Spleen (tissue), 7 donors: ENCODE data around the gene FYN.

Source experiments
- CTCF ChIP-seq, 11 experiments: fragments of 200-600 bp in 7 of 11; fragments of 450-650 bp in 4 of 11; sonication (generic) in 4 of 11; IDR thresholded peaks in 8 of 11; conservative IDR thresholded peaks in 3 of 11; 1 replicate in 7 of 11; 2 replicates in 4 of 11; pipeline versions ENCODE4 v1.4.0 to v1.8.0; 2016 to 2021; ENCODE audit warnings: antibody characterized with exemption in 11 of 11, inconsistent platforms in 4 of 11, mild to moderate bottlenecking in 1 of 11
- POLR2AphosphoS5 ChIP-seq, 3 donors: sonication (generic); formaldehyde crosslinking; IDR thresholded peaks; one replicate each; pipeline ENCODE4 v1.5.1; 2017; ENCODE audit warnings: antibody characterized with exemption in 3 of 3
- donor health status: DM: no; HTN: no; CAD: no; lungs with moderate emphysema.
- donor health status: DM: no; HTN: no; CAD: no.
- donor health status: DM: no; HTN: no; CAD: no.

- no peak for TF ChIP-seq POLR2AphosphoS5 (IDR thresholded peaks at IDR 0.05)
- TF ChIP-seq CTCF (IDR thresholded peaks at IDR 0.05 in 8 of 11, conservative IDR thresholded peaks at IDR 0.05 in 3 of 11), result no peak
Measured at GRCh38 chr6:111776236-111777221, 96.7 kb downstream of the FYN start.
